ENCODE data around the gene CEP57L1. TPM values are rescaled to one million over a fixed set of nuclear protein-coding genes. Genes with fewer than 3 reads are reported as not detected.

Gene CEP57L1
- total RNA-seq, 1 experiment from 2014 or later, result 20.7 TPM

GRCh38 chr6:109060571-109060970 lies 34.7 kb upstream of the CEP57L1 start:
- Histone ChIP-seq H3K79me2 (ENCODE audit: insufficient read depth, low read length) (no peaks in the 10 kb centered on the region), H3K27ac (ENCODE audit: low read depth, low read length) (no peak overlapping the region), H3K9me3 (ENCODE audit: control insufficient read depth in 1 of 2, insufficient read depth in 1 of 2, low read depth in 1 of 2, low read length in 2 of 2) (no peaks in the 10 kb centered on the region), H3K9me2 (ENCODE audit: insufficient read depth) (no peaks in the 10 kb centered on the region), H3K36me3 (ENCODE audit: control insufficient read depth in 1 of 2, insufficient read depth in 2 of 2, low read length in 2 of 2) (no peaks in the 10 kb centered on the region), H3K4me2 (ENCODE audit: low read length) (no peak overlapping the region), H3K27me3 (ENCODE audit: insufficient read depth, low read length) (no peaks in the 10 kb centered on the region), H4K20me1 (ENCODE audit: insufficient read depth) (no peaks in the 10 kb centered on the region), H2AFZ (ENCODE audit: low read depth, low read length, poor library complexity, severe bottlenecking) (no peak overlapping the region), H3K4me1 (ENCODE audit: control insufficient read depth in 1 of 2, insufficient read depth in 2 of 2, low read length in 2 of 2) (no peaks in the 10 kb centered on the region), H3K4me3 (replicated peaks in 1 of 2; ENCODE audit: low read depth in 1 of 2, low read length in 2 of 2) (no peak overlapping the region), H3K9ac (ENCODE audit: low read length) (no peak overlapping the region)
- TF ChIP-seq CTCF (IDR thresholded peaks at IDR 0.05 in 2 of 3, conservative IDR thresholded peaks at IDR 0.05 in 1 of 3; ENCODE audit: borderline replicate concordance in 1 of 3, insufficient read depth in 1 of 3, low read depth in 2 of 3, low read length in 2 of 3) (no peak), CEBPB (IDR thresholded peaks at IDR 0.05; ENCODE audit: low read depth) (no peak), POLR2AphosphoS5 (IDR thresholded peaks at IDR 0.05; ENCODE audit: low read depth, low read length) (no peak), EZH2 (IDR thresholded peaks at IDR 0.05) (no peak), SP1 (IDR thresholded peaks at IDR 0.05; ENCODE audit: low read depth) (no peak)
- ChIA-PET POLR2A (no interaction called here), RAD21 (ENCODE audit: low non-redundant PET in 1 of 2, low total read pairs in 2 of 2, uncharacterized antibody in 2 of 2, unreplicated experiment in 2 of 2) (no interaction called here), CTCF (no interaction called here)
- ATAC-seq (no peak), DNase-seq (ENCODE audit: low read depth, low spot score) (no peak)
- no TSS peak for BruUV-seq (replicated peaks)
- intact Hi-C loops (cut with micrococcal nuclease), result no loop called here

DNA sequence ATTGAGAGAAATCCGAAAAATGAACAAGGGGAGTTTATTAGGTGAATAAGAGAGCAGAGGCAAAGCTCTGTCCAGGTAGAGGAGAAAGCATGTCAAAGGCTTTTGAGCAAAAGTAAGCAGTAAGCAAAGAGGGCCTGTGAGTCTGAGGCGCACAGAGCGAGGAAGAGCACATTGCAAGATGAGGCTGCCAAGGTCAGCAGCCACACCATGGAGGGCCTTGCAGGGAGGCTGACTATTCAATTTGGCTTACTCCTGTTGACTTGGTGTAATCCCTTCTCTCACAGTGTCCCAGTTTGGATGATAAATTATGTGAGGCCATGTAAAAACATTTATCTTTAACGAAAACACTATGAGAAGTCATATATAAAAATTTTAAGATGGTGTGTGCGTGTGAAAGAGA lies 33.1 kb upstream of the CEP57L1 start:
- DNase-seq (ENCODE audit: low read depth, low spot score) (no peak), ATAC-seq (no peak)
- ChIA-PET RAD21 (ENCODE audit: low non-redundant PET in 1 of 2, low total read pairs in 2 of 2, uncharacterized antibody in 2 of 2, unreplicated experiment in 2 of 2) (no interaction called here), CTCF (no interaction called here), POLR2A (no interaction called here)
- Histone ChIP-seq H3K27me3 (ENCODE audit: insufficient read depth, low read length) (no peaks in the 10 kb centered on the region), H2AFZ (ENCODE audit: low read depth, low read length, poor library complexity, severe bottlenecking) (no peak overlapping the region), H3K4me1 (ENCODE audit: control insufficient read depth in 1 of 2, insufficient read depth in 2 of 2, low read length in 2 of 2) (no peaks in the 10 kb centered on the region), H4K20me1 (ENCODE audit: insufficient read depth) (no peaks in the 10 kb centered on the region), H3K79me2 (ENCODE audit: insufficient read depth, low read length) (no peaks in the 10 kb centered on the region), H3K9ac (ENCODE audit: low read length) (no peak overlapping the region), H3K36me3 (ENCODE audit: control insufficient read depth in 1 of 2, insufficient read depth in 2 of 2, low read length in 2 of 2) (no peaks in the 10 kb centered on the region), H3K9me3 (ENCODE audit: control insufficient read depth in 1 of 2, insufficient read depth in 1 of 2, low read depth in 1 of 2, low read length in 2 of 2) (no peaks in the 10 kb centered on the region), H3K9me2 (ENCODE audit: insufficient read depth) (no peaks in the 10 kb centered on the region), H3K4me3 (replicated peaks in 1 of 2; ENCODE audit: low read depth in 1 of 2, low read length in 2 of 2) (no peak overlapping the region), H3K27ac (ENCODE audit: low read depth, low read length) (no peak overlapping the region), H3K4me2 (ENCODE audit: low read length) (no peak overlapping the region)
- no TSS peak for BruUV-seq (replicated peaks)
- intact Hi-C loops (cut with micrococcal nuclease), result no loop called here
- TF ChIP-seq YY1 (IDR thresholded peaks at IDR 0.05; ENCODE audit: extremely low read depth, insufficient replicate concordance, low read depth, low read length) (no peak), SP1 (IDR thresholded peaks at IDR 0.05; ENCODE audit: low read depth) (no peak), ZNF274 (IDR thresholded peaks at IDR 0.05; ENCODE audit: low read depth, low read length) (no peak), TCF7L2 (IDR thresholded peaks at IDR 0.05; ENCODE audit: borderline replicate concordance, extremely low read depth, insufficient read depth, insufficient read length) (no peak), EGR1 (IDR thresholded peaks at IDR 0.05; ENCODE audit: low read depth) (no peak), SRF (IDR thresholded peaks at IDR 0.05; ENCODE audit: low read depth) (no peak), CTCF (IDR thresholded peaks at IDR 0.05 in 2 of 3, conservative IDR thresholded peaks at IDR 0.05 in 1 of 3; ENCODE audit: borderline replicate concordance in 1 of 3, insufficient read depth in 1 of 3, low read depth in 2 of 3, low read length in 2 of 3) (no peak), CBX3 (IDR thresholded peaks at IDR 0.05; ENCODE audit: low read depth) (no peak), CEBPB (IDR thresholded peaks at IDR 0.05; ENCODE audit: low read depth) (no peak)
- TF ChIP-seq, protein P1, sequence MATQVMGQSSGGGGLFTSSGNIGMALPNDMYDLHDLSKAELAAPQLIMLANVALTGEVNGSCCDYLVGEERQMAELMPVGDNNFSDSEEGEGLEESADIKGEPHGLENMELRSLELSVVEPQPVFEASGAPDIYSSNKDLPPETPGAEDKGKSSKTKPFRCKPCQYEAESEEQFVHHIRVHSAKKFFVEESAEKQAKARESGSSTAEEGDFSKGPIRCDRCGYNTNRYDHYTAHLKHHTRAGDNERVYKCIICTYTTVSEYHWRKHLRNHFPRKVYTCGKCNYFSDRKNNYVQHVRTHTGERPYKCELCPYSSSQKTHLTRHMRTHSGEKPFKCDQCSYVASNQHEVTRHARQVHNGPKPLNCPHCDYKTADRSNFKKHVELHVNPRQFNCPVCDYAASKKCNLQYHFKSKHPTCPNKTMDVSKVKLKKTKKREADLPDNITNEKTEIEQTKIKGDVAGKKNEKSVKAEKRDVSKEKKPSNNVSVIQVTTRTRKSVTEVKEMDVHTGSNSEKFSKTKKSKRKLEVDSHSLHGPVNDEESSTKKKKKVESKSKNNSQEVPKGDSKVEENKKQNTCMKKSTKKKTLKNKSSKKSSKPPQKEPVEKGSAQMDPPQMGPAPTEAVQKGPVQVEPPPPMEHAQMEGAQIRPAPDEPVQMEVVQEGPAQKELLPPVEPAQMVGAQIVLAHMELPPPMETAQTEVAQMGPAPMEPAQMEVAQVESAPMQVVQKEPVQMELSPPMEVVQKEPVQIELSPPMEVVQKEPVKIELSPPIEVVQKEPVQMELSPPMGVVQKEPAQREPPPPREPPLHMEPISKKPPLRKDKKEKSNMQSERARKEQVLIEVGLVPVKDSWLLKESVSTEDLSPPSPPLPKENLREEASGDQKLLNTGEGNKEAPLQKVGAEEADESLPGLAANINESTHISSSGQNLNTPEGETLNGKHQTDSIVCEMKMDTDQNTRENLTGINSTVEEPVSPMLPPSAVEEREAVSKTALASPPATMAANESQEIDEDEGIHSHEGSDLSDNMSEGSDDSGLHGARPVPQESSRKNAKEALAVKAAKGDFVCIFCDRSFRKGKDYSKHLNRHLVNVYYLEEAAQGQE (IDR thresholded peaks at IDR 0.05; ENCODE audit: low read depth), result no peak

Data from HCT116 (cell line).